H1 (cell line): ENCODE measurements around the gene ZBTB48. TPM values are rescaled to one million over a fixed set of nuclear protein-coding genes. Genes with fewer than 3 reads are reported as not detected.

Source experiments
- CTCF ChIA-PET: fragments of 300-600 bp; sonication (Branson Sonifier 250); formaldehyde crosslinking; loops from one replicate; lab custom pipeline; 2021; ENCODE audit not compliant: partially characterized antibody; lab: Charles Lee
- POLR2A ChIA-PET: fragments of 300-600 bp; sonication (Branson Sonifier 250); formaldehyde crosslinking; loops from one replicate; lab custom pipeline; 2021; ENCODE audit warnings: inconsistent platforms; ENCODE audit not compliant: partially characterized antibody; lab: Charles Lee
- DNase-seq, 2 experiments: peaks; one replicate each; pipeline versions ENCODE4 v3.0.0 to v3.0.0-alpha.2; 2010 to 2022; ENCODE audit warnings: low spot score in 2 of 2, low read depth in 1 of 2, mixed read lengths in 1 of 2
- FAIRE-seq: peaks from 2 replicates; lab custom pipeline; 2011; peaks lifted over from hg19 to GRCh38; lab: Jason Lieb, UNC
- H2AFZ ChIP-seq: 2 replicates; pipeline ENCODE4 v1.8.1; 2012; ENCODE audit warnings: low read length, inconsistent platforms
- H2AK5ac ChIP-seq: 2 replicates; pipeline ENCODE4 v1.6.1; 2013; ENCODE audit warnings: low read depth, low read length
- H2BK120ac ChIP-seq: replicated peaks from 2 replicates; pipeline ENCODE3; 2013; ENCODE audit warnings: low read depth, low read length, inconsistent platforms
- H2BK12ac ChIP-seq: 2 replicates; pipeline ENCODE4 v1.6.1; 2013; ENCODE audit warnings: low read depth, low read length
- H2BK15ac ChIP-seq: 2 replicates; pipeline ENCODE4 v1.6.1; 2013; ENCODE audit warnings: low read length
- H2BK20ac ChIP-seq: 2 replicates; pipeline ENCODE4 v1.6.1; 2013; ENCODE audit warnings: low read length
- H2BK5ac ChIP-seq: 2 replicates; pipeline ENCODE4 v1.6.1; 2013; ENCODE audit warnings: low read depth, low read length
- H3K14ac ChIP-seq: 2 replicates; pipeline ENCODE4 v1.6.1; 2013; ENCODE audit warnings: inconsistent platforms; ENCODE audit not compliant: insufficient read length
- H3K18ac ChIP-seq: 2 replicates; pipeline ENCODE4 v1.6.1; 2013; ENCODE audit warnings: low read length; ENCODE audit errors: extremely low read depth
- H3K23ac ChIP-seq: 2 replicates; pipeline ENCODE4 v1.6.1; 2013; ENCODE audit warnings: inconsistent platforms; ENCODE audit not compliant: insufficient read length
- H3K23me2 ChIP-seq: 2 replicates; pipeline ENCODE4 v1.6.1; 2013; ENCODE audit warnings: low read depth, low read length
- H3K27ac ChIP-seq: 2 replicates; pipeline ENCODE4 v1.6.1; 2011; ENCODE audit warnings: low read depth, low read length, inconsistent platforms
- H3K27me3 ChIP-seq, 4 experiments: replicated peaks in 1 of 4; 1 replicate in 1 of 4; 2 replicates in 3 of 4; pipeline versions ENCODE4 v1.6.1 to v1.8.1; 2011 to 2013; ENCODE audit warnings: low read length in 3 of 4, mild to moderate bottlenecking in 3 of 4, inconsistent platforms in 2 of 4, mixed read lengths in 2 of 4, moderate library complexity in 1 of 4; ENCODE audit not compliant: control insufficient read depth in 3 of 4, insufficient read depth in 3 of 4; ENCODE audit errors: extremely low read depth in 1 of 4
- H3K36me3 ChIP-seq, 4 experiments: 2 replicates each; pipeline versions ENCODE4 v1.6.1 to v1.8.1; 2011 to 2013; ENCODE audit warnings: mild to moderate bottlenecking in 4 of 4, low read length in 3 of 4, moderate library complexity in 2 of 4, control low read depth in 1 of 4, inconsistent platforms in 1 of 4; ENCODE audit not compliant: insufficient read depth in 4 of 4, control insufficient read depth in 2 of 4
- H3K4ac ChIP-seq: replicated peaks from 2 replicates; pipeline ENCODE3; 2013; ENCODE audit warnings: low read length, low read depth, mixed read lengths, inconsistent platforms; ENCODE audit not compliant: insufficient read length
- H3K4me1 ChIP-seq, 4 experiments: replicated peaks in 1 of 4; 1 replicate in 1 of 4; 2 replicates in 3 of 4; pipeline versions ENCODE4 v1.6.1 to v1.8.1; 2011 to 2013; ENCODE audit warnings: low read length in 3 of 4, inconsistent platforms in 2 of 4, mixed read lengths in 1 of 4; ENCODE audit not compliant: insufficient read depth in 4 of 4, control insufficient read depth in 3 of 4
- H3K4me2 ChIP-seq, 2 experiments: 2 replicates each; pipeline versions ENCODE4 v1.6.1 to v1.8.1; 2011 to 2013; ENCODE audit warnings: low read depth in 2 of 2, low read length in 2 of 2, control low read depth in 1 of 2, inconsistent platforms in 1 of 2, mild to moderate bottlenecking in 1 of 2; ENCODE audit not compliant: insufficient read depth in 1 of 2
- H3K4me3 ChIP-seq, 4 experiments: fragments of 200-600, 300-600 bp in 1 of 4; sonication (generic), shearing (Covaris generic), sonication (Bioruptor Twin) in 1 of 4; 2 replicates each; pipeline versions ENCODE4 v1.5.1 to v1.8.1; 2011 to 2016; ENCODE audit warnings: low read length in 4 of 4, low read depth in 3 of 4, control low read depth in 2 of 4, inconsistent platforms in 2 of 4, mild to moderate bottlenecking in 2 of 4, mixed read lengths in 1 of 4, moderate library complexity in 1 of 4; ENCODE audit not compliant: insufficient read depth in 2 of 4; ENCODE audit errors: extremely low read depth in 1 of 4
- H3K56ac ChIP-seq: replicated peaks from 2 replicates; pipeline ENCODE3; 2013; ENCODE audit warnings: low read depth, mild to moderate bottlenecking, mixed read lengths, low read length, inconsistent platforms; ENCODE audit not compliant: insufficient read length
- H3K79me1 ChIP-seq: 2 replicates; pipeline ENCODE4 v1.6.1; 2013; ENCODE audit warnings: low read depth, low read length, control low read depth
- H3K79me2 ChIP-seq, 2 experiments: 2 replicates each; pipeline versions ENCODE4 v1.6.1 to v1.8.1; 2012 to 2013; ENCODE audit warnings: low read length in 2 of 2, mild to moderate bottlenecking in 2 of 2, inconsistent platforms in 1 of 2; ENCODE audit not compliant: insufficient read depth in 2 of 2, control insufficient read depth in 1 of 2
- H3K9ac ChIP-seq, 4 experiments: replicated peaks in 1 of 4; 1 replicate in 1 of 4; 2 replicates in 3 of 4; pipeline versions ENCODE4 v1.6.1 to v1.8.1; 2011 to 2013; ENCODE audit warnings: low read depth in 3 of 4, low read length in 3 of 4, control low read depth in 2 of 4, mild to moderate bottlenecking in 2 of 4, moderate library complexity in 2 of 4, inconsistent platforms in 1 of 4; ENCODE audit errors: extremely low read depth in 1 of 4
- H3K9me3 ChIP-seq, 2 experiments: 2 replicates each; pipeline versions ENCODE4 v1.6.1 to v1.8.1; 2012 to 2013; ENCODE audit warnings: mild to moderate bottlenecking in 2 of 2, moderate library complexity in 2 of 2, control low read depth in 1 of 2, inconsistent platforms in 1 of 2, low read depth in 1 of 2, low read length in 1 of 2, mixed read lengths in 1 of 2; ENCODE audit not compliant: insufficient read depth in 2 of 2
- H4K20me1 ChIP-seq, 2 experiments: replicated peaks in 1 of 2; 2 replicates each; pipeline versions ENCODE3 to v1.8.1; 2011 to 2013; ENCODE audit warnings: inconsistent platforms in 2 of 2, low read length in 2 of 2, mild to moderate bottlenecking in 1 of 2; ENCODE audit not compliant: insufficient read depth in 2 of 2, control insufficient read depth in 1 of 2
- H4K5ac ChIP-seq: 2 replicates; pipeline ENCODE4 v1.6.1; 2013; ENCODE audit warnings: low read length, low read depth, mixed read lengths, inconsistent platforms; ENCODE audit not compliant: insufficient read length
- H4K8ac ChIP-seq: 2 replicates; pipeline ENCODE4 v1.8.0; 2013; ENCODE audit warnings: mild to moderate bottlenecking, moderate library complexity, low read length, inconsistent platforms; ENCODE audit not compliant: insufficient read depth; ENCODE audit errors: extremely low read depth
- H4K91ac ChIP-seq: replicated peaks from 2 replicates; pipeline ENCODE3; 2013; ENCODE audit warnings: low read length, mixed read lengths, inconsistent platforms; ENCODE audit not compliant: insufficient read length
- BACH1 ChIP-seq: IDR thresholded peaks from 2 replicates; pipeline ENCODE4 v1.6.1; 2012; ENCODE audit warnings: low read length, improper control_type of control experiment
- MAFK ChIP-seq: IDR thresholded peaks from 2 replicates; pipeline ENCODE4 v1.6.1; 2012; ENCODE audit warnings: low read depth, mild to moderate bottlenecking, improper control_type of control experiment, low read length
- PHF8 ChIP-seq: fragments of 200-600 bp; sonication (generic); conservative IDR thresholded peaks from 2 replicates; pipeline ENCODE4 v1.7.1; 2012; ENCODE audit warnings: low read depth, mild to moderate bottlenecking, inconsistent platforms, low read length, moderate library complexity
- POLR2AphosphoS5 ChIP-seq: IDR thresholded peaks from 2 replicates; pipeline ENCODE4 v1.6.1; 2011; ENCODE audit warnings: low read depth, low read length
- WGBS, 2 experiments: shearing (Covaris generic) in 1 of 2; methylation state at CpG; one replicate each; pipeline versions ENCODE4 v1.1.6 to v1.1.7; 2013 to 2015; ENCODE audit warnings: low lambda C conversion rate in 2 of 2, mixed read lengths in 2 of 2, inconsistent platforms in 1 of 2, low coverage in 1 of 2, missing lambda C conversion rate in 1 of 2; ENCODE audit not compliant: insufficient replicate concordance in 2 of 2, insufficient coverage in 1 of 2, insufficient read length in 1 of 2; ENCODE audit errors: extremely low coverage in 1 of 2, missing lambda C conversion rate in 1 of 2; 5-methylcytosine and 5-hydroxymethylcytosine counted together
- polyA plus RNA-seq, 7 experiments: library from polyadenylated mRNA; depleted of rRNA in 3 of 7; stranded (reverse) in 5 of 7; unstranded in 2 of 7; fragments of >200 nt in 5 of 7; fragments of 200-250 nt in 2 of 7; gene quantifications; 1 replicate in 5 of 7; 2 replicates in 1 of 7; 4 replicates in 1 of 7; pipeline versions ENCODE4 v1.2.1 to v1.2.3, GENCODE V29; 2011 to 2013; ENCODE audit warnings: missing spikeins in 2 of 7, mixed read lengths in 2 of 7
- total RNA-seq: library from RNA; stranded (reverse); fragmentation: NEBNext Ultra II Directional; extraction: Animal tissue kit (Norgen Biotek cat#: 25700); gene quantifications from 2 replicates; pipeline ENCODE4 v1.2.1, GENCODE V29; 2021
- TF ChIP-seq, protein P1 (sequence below), 3 experiments: IDR thresholded peaks; 1 replicate in 2 of 3; 2 replicates in 1 of 3; pipeline versions ENCODE4 v1.5.1 to v1.6.1; 2011; ENCODE audit warnings: low read length in 3 of 3, mild to moderate bottlenecking in 3 of 3, inconsistent platforms in 2 of 3, low read depth in 1 of 3, moderate library complexity in 1 of 3; ENCODE audit not compliant: insufficient read depth in 1 of 3; ENCODE audit errors: control extremely low read depth in 1 of 3
- TF ChIP-seq, protein P2 (sequence below): IDR thresholded peaks from 2 replicates; pipeline ENCODE4 v1.6.1; 2012; ENCODE audit warnings: inconsistent platforms

ZBTB48 gene
- total and polyA plus RNA-seq, 2 of the 8 experiments (the other 6 are each of a cell fraction or from before 2014, with no cell fraction given) = 28.2 to 28.8 TPM

DNA sequence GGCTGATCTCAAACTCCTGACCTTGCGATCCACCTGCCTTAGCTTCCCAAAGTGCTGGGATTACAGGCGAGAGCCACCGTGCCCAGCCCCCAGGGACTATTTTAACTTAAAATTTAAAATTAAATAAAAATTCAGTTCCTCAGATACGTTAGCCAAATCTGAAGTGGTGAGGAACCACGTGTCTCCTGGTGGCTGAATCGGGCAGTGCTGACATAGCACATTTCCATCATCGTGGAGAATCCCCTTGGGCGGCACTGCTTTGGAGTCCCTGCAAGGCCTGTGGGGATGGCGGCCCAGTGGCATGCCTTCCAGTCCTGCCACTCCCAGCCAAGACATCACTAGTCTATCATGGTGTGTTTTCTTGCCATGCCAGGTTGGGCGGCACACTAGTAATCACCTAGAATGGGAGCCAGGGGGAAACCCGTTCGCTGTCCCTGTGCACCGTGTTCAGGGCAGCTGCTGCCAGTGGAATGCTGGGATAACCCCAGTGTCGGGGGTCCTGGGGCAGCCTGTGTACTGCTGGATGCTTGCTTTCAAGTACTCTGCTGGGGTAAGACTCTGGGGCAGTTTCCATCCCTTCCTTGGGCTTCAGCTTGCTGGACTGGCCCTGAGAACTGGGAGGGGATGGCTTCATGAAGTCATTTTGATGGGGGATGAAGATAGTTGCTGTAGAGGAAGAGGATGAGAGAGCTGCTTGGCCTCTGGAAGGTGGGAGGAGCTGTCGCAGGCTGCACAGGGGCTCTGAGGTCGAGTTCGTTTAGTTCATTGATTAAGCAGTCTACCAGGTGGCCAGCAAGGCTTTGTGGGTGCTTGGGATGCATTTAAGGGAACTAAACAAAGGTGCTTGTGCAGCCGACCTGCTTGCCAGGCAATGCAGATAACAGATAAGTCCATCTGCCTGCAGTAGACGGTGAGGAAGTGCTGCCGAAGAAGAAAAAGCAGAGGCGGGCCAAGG, 4.6 kb downstream of the ZBTB48 start:
- no peak overlapping the region for H2BK5ac ChIP-seq
- peaks cover 0 to 8% (median 7%) of the 10 kb centered on the region in 4 experiments; a peak in 6 of 7 replicates for H3K4me1 ChIP-seq
- H3K79me2 ChIP-seq = peaks cover 0 to 13% of the 10 kb centered on the region in 2 experiments; a peak in 1 of 4 replicates
- TF ChIP-seq PHF8 (no peak), POLR2AphosphoS5 (no peak), MAFK (peak; percentile 91), BACH1 (0 out of 2 replicates have a peak, but pooled peaks have one; percentile 33)
- TF ChIP-seq, protein P1, sequence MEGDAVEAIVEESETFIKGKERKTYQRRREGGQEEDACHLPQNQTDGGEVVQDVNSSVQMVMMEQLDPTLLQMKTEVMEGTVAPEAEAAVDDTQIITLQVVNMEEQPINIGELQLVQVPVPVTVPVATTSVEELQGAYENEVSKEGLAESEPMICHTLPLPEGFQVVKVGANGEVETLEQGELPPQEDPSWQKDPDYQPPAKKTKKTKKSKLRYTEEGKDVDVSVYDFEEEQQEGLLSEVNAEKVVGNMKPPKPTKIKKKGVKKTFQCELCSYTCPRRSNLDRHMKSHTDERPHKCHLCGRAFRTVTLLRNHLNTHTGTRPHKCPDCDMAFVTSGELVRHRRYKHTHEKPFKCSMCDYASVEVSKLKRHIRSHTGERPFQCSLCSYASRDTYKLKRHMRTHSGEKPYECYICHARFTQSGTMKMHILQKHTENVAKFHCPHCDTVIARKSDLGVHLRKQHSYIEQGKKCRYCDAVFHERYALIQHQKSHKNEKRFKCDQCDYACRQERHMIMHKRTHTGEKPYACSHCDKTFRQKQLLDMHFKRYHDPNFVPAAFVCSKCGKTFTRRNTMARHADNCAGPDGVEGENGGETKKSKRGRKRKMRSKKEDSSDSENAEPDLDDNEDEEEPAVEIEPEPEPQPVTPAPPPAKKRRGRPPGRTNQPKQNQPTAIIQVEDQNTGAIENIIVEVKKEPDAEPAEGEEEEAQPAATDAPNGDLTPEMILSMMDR (IDR thresholded peaks at IDR 0.05; ENCODE audit: control extremely low read depth in 1 of 3, insufficient read depth in 1 of 3, low read depth in 1 of 3, low read length in 3 of 3) = peak; percentile 10 to 47 (median 32); a peak in 2 of 4 replicates
- TF ChIP-seq, protein P2, sequence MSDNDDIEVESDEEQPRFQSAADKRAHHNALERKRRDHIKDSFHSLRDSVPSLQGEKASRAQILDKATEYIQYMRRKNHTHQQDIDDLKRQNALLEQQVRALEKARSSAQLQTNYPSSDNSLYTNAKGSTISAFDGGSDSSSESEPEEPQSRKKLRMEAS = no peak
- TF ChIP-seq, all 59 proteins: peak for 3
- Histone ChIP-seq H2BK20ac (no peak overlapping the region), H4K91ac (no peak overlapping the region), H3K4me2 (no peak overlapping the region), H3K14ac (no peak overlapping the region), H3K36me3 (peaks cover 0 to 17% (median 4%) of the 10 kb centered on the region in 4 experiments; a peak in 6 of 8 replicates), H2BK12ac (no peak overlapping the region), H3K18ac (no peak overlapping the region), H4K8ac (no peak overlapping the region), H3K23me2 (peaks cover 2% of the 10 kb centered on the region; the same call in 1 of the 2 replicates), H3K4me3 (no peak overlapping the region), H4K5ac (no peak overlapping the region), H3K79me1 (peaks cover 8% of the 10 kb centered on the region), H2BK120ac (no peak overlapping the region), H2BK15ac (no peak overlapping the region), H2AK5ac (no peak overlapping the region), H3K9ac (no peak overlapping the region), H2AFZ (no peak overlapping the region), H3K4ac (no peak overlapping the region), H3K9me3 (no peaks in the 10 kb centered on the region), H3K27ac (no peak overlapping the region), H3K27me3 (no peaks in the 10 kb centered on the region), H3K56ac (no peak overlapping the region), H3K23ac (no peak overlapping the region), H4K20me1 (peaks cover 2 to 24% of the 10 kb centered on the region in 2 experiments)
- ChIA-PET CTCF (interaction anchor here (1.2 to 1.8 kb wide), 6 partner anchors 9 to 62 kb away, joined by 3 to 6 read pairs (median 4); partner anchors contain the start of genes NOL9 and TAS1R1), POLR2A (interaction anchor here (1.7 to 17.4 kb wide), 3 partner anchors 8 to 41 kb away, joined by 4 to 196 read pairs (median 4); partner anchors contain the start of genes KLHL21 and THAP3)
- DNase-seq (no peak), FAIRE-seq (no peak)
- 92% methylated on average over 21 of the region's 21 CpGs; no CpG with 5 or more reads in 1 of the 2 experiments for WGBS, 2 experiments
